Stomach (tissue), 9 donors: ENCODE results near the gene FOXRED1. TPM values are rescaled to one million over a fixed set of nuclear protein-coding genes. Genes with fewer than 3 reads are reported as not detected.

Source experiments
- DNase-seq, 2 donors: peaks; one replicate each; pipeline versions ENCODE4 v3.0.0 to v3.0.0-alpha.2; 2013 to 2019
- H3K27ac ChIP-seq, 5 donors: fragments of 200-600 bp in 4 of 5; sonication (generic) in 4 of 5; one replicate each; pipeline ENCODE4 v1.5.1; 2013 to 2019; ENCODE audit warnings: mild to moderate bottlenecking in 1 of 5, moderate library complexity in 1 of 5
- H3K27me3 ChIP-seq, 3 donors: fragments of 200-600 bp; sonication (generic); one replicate each; pipeline ENCODE4 v1.5.1; 2017 to 2019; ENCODE audit warnings: mixed run types in 1 of 3
- H3K36me3 ChIP-seq, 4 donors: fragments of 200-600 bp; sonication (generic); 1 replicate in 3 of 4; 2 replicates in 1 of 4; pipeline ENCODE4 v1.5.1; 2016 to 2019
- H3K4me1 ChIP-seq, 4 donors: fragments of 200-600 bp; sonication (generic); one replicate each; pipeline ENCODE4 v1.5.1; 2016 to 2019
- H3K4me3 ChIP-seq, 4 donors: fragments of 200-600 bp; sonication (generic) in 3 of 4; one replicate each; pipeline ENCODE4 v1.5.1; 2016 to 2019; ENCODE audit warnings: mild to moderate bottlenecking in 1 of 4
- H3K9me3 ChIP-seq, 4 donors: fragments of 200-600 bp; sonication (generic); one replicate each; pipeline ENCODE4 v1.5.1; 2016 to 2019
- EP300 ChIP-seq: sonication (generic); formaldehyde crosslinking; IDR thresholded peaks from one replicate; pipeline ENCODE4 v1.6.1; 2017; ENCODE audit warnings: antibody characterized with exemption
- POLR2A ChIP-seq, 4 donors: fragments of 450-650 bp; IDR thresholded peaks; one replicate each; pipeline ENCODE4 v1.6.1; 2016; ENCODE audit warnings: antibody characterized with exemption in 4 of 4, control low read depth in 2 of 4, mild to moderate bottlenecking in 1 of 4, moderate library complexity in 1 of 4
- POLR2AphosphoS5 ChIP-seq, 3 donors: sonication (generic); formaldehyde crosslinking; IDR thresholded peaks; one replicate each; pipeline ENCODE4 v1.6.1; 2016; ENCODE audit warnings: antibody characterized with exemption in 3 of 3
- WGBS, 5 donors: extraction: QIAGEN DNeasy Blood & Tissue Kit in 3 of 5; methylation state at CpG; one replicate each; pipeline versions ENCODE4 v1.1.5 to v1.1.7; 2013 to 2018; 5-methylcytosine and 5-hydroxymethylcytosine counted together
- intact Hi-C: fragments of 100-400 bp; cut with DNase I; formaldehyde crosslinking; loops from one replicate; pipeline ENCODE4 v1.15.1; 2023; ENCODE audit warnings: low total_unique reads
- polyA plus RNA-seq, 3 donors: library from polyadenylated mRNA; stranded (reverse); fragments of 200-250 nt; gene quantifications; one replicate each; pipeline ENCODE4 v1.2.3, GENCODE V29; 2013
- total RNA-seq, 5 donors: library from RNA; depleted of rRNA; stranded (reverse); fragments of >200 nt; gene quantifications; one replicate each; pipeline versions ENCODE4 v1.1.0 to v1.2.3, GENCODE V29; 2014 to 2016
- TF ChIP-seq, protein P1 (sequence below), 7 experiments: fragments of 450-650 bp in 4 of 7; fragments of 200-600 bp in 3 of 7; sonication (generic) in 3 of 7; IDR thresholded peaks; one replicate each; pipeline ENCODE4 v1.5.1; 2016 to 2019; ENCODE audit warnings: antibody characterized with exemption in 7 of 7, control low read depth in 2 of 7, mild to moderate bottlenecking in 1 of 7
- donor health status: healthy with polysubstance abuse.
- donor health status: Bipolar disorder and iron deficiency.
- donor health status: healthy.

The FOXRED1 gene
- total and polyA plus RNA-seq, 8 donors, result 5.4 to 26.3 (median 17.4) TPM

- WGBS, 5 donors, result 46 to 82% (median 70%) methylated on average over 2 of the region's 2 CpGs
- Histone ChIP-seq H3K4me3 (no peak overlapping the region), H3K4me1 (no peaks in the 10 kb centered on the region), H3K27ac (no peak overlapping the region), H3K9me3 (no peaks in the 10 kb centered on the region), H3K27me3 (no peaks in the 10 kb centered on the region), H3K36me3 (peaks cover 21 to 80% (median 72%) of the 10 kb centered on the region in 4 donors)
- TF ChIP-seq, protein P1, sequence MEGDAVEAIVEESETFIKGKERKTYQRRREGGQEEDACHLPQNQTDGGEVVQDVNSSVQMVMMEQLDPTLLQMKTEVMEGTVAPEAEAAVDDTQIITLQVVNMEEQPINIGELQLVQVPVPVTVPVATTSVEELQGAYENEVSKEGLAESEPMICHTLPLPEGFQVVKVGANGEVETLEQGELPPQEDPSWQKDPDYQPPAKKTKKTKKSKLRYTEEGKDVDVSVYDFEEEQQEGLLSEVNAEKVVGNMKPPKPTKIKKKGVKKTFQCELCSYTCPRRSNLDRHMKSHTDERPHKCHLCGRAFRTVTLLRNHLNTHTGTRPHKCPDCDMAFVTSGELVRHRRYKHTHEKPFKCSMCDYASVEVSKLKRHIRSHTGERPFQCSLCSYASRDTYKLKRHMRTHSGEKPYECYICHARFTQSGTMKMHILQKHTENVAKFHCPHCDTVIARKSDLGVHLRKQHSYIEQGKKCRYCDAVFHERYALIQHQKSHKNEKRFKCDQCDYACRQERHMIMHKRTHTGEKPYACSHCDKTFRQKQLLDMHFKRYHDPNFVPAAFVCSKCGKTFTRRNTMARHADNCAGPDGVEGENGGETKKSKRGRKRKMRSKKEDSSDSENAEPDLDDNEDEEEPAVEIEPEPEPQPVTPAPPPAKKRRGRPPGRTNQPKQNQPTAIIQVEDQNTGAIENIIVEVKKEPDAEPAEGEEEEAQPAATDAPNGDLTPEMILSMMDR (IDR thresholded peaks at IDR 0.05), result no peak
- no peak for TF ChIP-seq POLR2A (IDR thresholded peaks at IDR 0.05)
- TF ChIP-seq POLR2AphosphoS5 (IDR thresholded peaks at IDR 0.05), result no peak
- TF ChIP-seq EP300, result no peak
- DNase-seq, result no peak
- intact Hi-C loops, result no loop called here
These were observed 28.1 kb downstream of the FOXRED1 start for GRCh38 chr11:126297004-126297403.

GRCh38 chr11:126303623-126304456 lies 34.9 kb downstream of the FOXRED1 start, which contains the start of gene DCPS:
DCPS (plus strand) TSS chr11:126304060; CDS start chr11:126304081, 21 bp downstream.
- 1 to 2% (median 1%) methylated on average over 60 to 61 of the region's 61 CpGs for WGBS, 5 donors
- peak; percentile 92 to 97 for DNase-seq

GRCh38 chr11:126304457-126305075 lies 35.6 kb downstream of the FOXRED1 start:
- H3K27ac ChIP-seq, result peak overlapping the region; percentile 89 to 95 (median 89)
- H3K36me3 ChIP-seq, result peaks cover 0 to 36% (median 32%) of the 10 kb centered on the region in 4 donors
- H3K4me3 ChIP-seq, result peak overlapping the region; percentile 55 to 75 (median 64)
- TF ChIP-seq, protein P1 (IDR thresholded peaks at IDR 0.05), result no peak
- TF ChIP-seq EP300, result no peak
- no peak for TF ChIP-seq POLR2A (IDR thresholded peaks at IDR 0.05)
- TF ChIP-seq POLR2AphosphoS5 (IDR thresholded peaks at IDR 0.05), result no peak
- intact Hi-C loops, result no loop called here
- peaks cover 7 to 26% (median 16%) of the 10 kb centered on the region in 4 donors for H3K4me1 ChIP-seq
- no peaks in the 10 kb centered on the region for H3K9me3 ChIP-seq
- 22 to 40% (median 36%) methylated on average over 12 of the region's 12 CpGs for WGBS, 5 donors
- no peak for DNase-seq
- no peaks in the 10 kb centered on the region for H3K27me3 ChIP-seq

More at GRCh38 chr11:126303623-126304456, 34.9 kb downstream of the FOXRED1 start, which contains the start of gene DCPS:
- Histone ChIP-seq H3K9me3 (no peaks in the 10 kb centered on the region), H3K36me3 (peaks cover 0 to 36% (median 31%) of the 10 kb centered on the region in 4 donors), H3K4me1 (peaks cover 7 to 26% (median 16%) of the 10 kb centered on the region in 4 donors), H3K27me3 (no peaks in the 10 kb centered on the region), H3K27ac (peak within 1 kb of the TSS; percentile 89 to 95 (median 89)), H3K4me3 (peak within 1 kb of the TSS; percentile 55 to 75 (median 64))
- intact Hi-C loops, result no loop called here
- TF ChIP-seq POLR2AphosphoS5 (IDR thresholded peaks at IDR 0.05) (peak; percentile 68 to 97 (median 88)), POLR2A (IDR thresholded peaks at IDR 0.05) (peak in 1 of 4 donors; percentile 71)
- TF ChIP-seq, protein P1 (IDR thresholded peaks at IDR 0.05), result no peak

DNA sequence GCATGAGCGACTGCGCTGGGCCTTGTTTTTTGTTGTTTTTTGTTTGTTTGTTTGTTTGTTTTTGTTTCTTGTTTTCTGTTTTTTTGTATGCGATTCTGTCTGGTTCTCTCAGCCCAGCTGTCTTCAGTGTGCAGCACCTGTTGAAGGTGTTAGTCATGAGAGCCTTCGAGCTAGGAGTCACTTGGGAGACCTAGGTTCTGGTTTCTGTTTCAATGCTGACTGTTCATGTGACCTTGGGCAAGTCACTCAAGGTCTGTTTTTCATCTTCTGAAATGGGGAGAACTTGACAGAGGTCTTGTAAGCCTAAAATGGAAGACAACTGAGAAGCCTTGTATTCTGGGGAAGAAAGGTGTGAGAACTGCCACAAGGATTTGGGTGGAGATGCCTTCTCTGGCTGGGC lies 36.7 kb downstream of the FOXRED1 start:
- Histone ChIP-seq H3K36me3 (peaks cover 0 to 32% (median 28%) of the 10 kb centered on the region in 4 donors), H3K9me3 (no peaks in the 10 kb centered on the region), H3K27ac (no peak overlapping the region), H3K4me1 (peaks cover 11 to 35% (median 21%) of the 10 kb centered on the region in 4 donors), H3K27me3 (no peaks in the 10 kb centered on the region), H3K4me3 (no peak overlapping the region)
- TF ChIP-seq POLR2AphosphoS5 (IDR thresholded peaks at IDR 0.05) (no peak), POLR2A (IDR thresholded peaks at IDR 0.05) (no peak), EP300 (no peak)
- TF ChIP-seq, protein P1 (IDR thresholded peaks at IDR 0.05), result no peak
- DNase-seq, result no peak
- intact Hi-C loops, result no loop called here
- WGBS, 5 donors, result 87 to 90% (median 87%) methylated on average over 4 of the region's 4 CpGs
